Measurements from ENCODE around the gene ALDH4A1.
A peak's percentile ranks its signal among the peaks of the same experiment; 100 is the strongest.

The ALDH4A1 gene

GRCh38 chr1:18927082-18927653 is 24.8 kb upstream of the ALDH4A1 start:
- DNase-seq (ENCODE audit: low read depth) = no peak
- TF ChIP-seq CTCF (IDR thresholded peaks at IDR 0.05; ENCODE audit: low read depth, low read length, missing control alignments) = no peak
- H3K4me3 ChIP-seq (ENCODE audit: low read depth, low read length) = peak overlapping the region; percentile 58

DNA sequence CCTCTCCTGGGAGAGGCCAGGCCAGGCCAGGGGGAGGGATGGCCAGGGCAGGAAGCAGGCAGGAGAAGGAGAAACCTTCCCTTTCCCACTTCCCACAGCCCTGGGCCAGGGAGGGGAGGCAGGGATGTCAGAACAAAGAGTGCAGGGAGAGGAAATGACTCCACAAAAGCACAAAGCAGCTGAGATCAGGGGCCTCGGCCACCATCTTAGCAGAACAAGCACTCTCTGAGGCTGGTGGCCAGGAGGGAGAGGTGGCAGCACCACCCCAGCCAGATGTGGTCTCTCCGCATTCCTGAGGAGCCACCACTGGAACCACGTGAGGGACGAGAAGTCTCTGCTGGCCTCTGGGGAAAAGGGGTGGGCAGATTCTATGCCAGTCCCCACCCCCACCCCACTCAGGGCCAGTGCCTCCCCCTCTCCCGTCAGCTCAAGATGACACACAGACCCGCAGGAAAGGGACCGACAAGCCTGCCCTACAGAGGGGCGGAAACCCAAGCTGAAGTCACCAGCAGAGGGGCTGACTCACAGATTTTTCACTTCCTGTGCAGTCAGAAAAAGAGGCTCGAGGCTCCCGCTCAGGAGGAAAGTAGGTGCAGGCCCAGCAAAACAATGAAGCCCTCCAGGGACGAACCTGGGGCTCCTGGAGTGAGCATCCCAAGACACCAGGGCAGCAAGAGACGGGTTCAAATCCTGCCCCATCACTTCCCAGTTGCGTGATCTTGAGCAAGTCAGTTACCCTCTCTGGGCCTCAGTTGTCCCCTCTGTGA is 24.1 kb upstream of the ALDH4A1 start:
- peak overlapping the region; percentile 58 for H3K4me3 ChIP-seq (ENCODE audit: low read depth, low read length)

GRCh38 chr1:18925279-18925678 is 22.9 kb upstream of the ALDH4A1 start:
- no peak for TF ChIP-seq CTCF (IDR thresholded peaks at IDR 0.05; ENCODE audit: low read depth, low read length, missing control alignments)
- no peak for DNase-seq (ENCODE audit: low read depth)
- no peak overlapping the region for H3K4me3 ChIP-seq (ENCODE audit: low read depth, low read length)

More for the DNA sequence above, 24.1 kb upstream of the ALDH4A1 start:
- DNase-seq (ENCODE audit: low read depth) = peak; percentile 83
- TF ChIP-seq CTCF (IDR thresholded peaks at IDR 0.05; ENCODE audit: low read depth, low read length, missing control alignments) = peak; percentile 19

DNA sequence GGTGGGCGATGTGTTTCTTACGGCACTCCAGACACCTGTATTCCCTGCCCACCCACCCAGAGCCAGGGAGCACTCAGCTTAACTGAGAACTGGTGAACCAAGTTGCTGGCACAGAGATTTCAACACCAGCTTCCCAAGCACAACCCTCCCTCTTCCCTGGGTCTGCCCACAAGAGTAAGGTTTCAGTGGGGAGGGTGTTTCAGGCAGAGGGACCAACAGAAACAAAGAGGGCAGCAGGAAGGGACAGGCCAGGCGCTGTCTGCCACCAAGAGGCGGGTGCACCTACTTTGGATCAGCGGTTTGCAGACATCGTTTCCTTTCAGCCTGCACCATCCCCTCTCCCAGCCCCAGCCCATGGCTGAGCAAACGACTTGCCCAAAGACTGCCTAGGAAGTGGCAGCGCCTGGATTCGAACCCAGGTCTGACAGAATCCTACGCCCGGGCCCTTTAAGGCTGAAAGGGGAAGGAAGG is 21.9 kb upstream of the ALDH4A1 start:
- TF ChIP-seq CTCF (IDR thresholded peaks at IDR 0.05; ENCODE audit: low read depth, low read length, missing control alignments) = no peak
- no peak for DNase-seq (ENCODE audit: low read depth)
- H3K4me3 ChIP-seq (ENCODE audit: low read depth, low read length) = no peak overlapping the region

GRCh38 chr1:18923756-18924211 is 21.4 kb upstream of the ALDH4A1 start:
- no peak overlapping the region for H3K4me3 ChIP-seq (ENCODE audit: low read depth, low read length)
- no peak for DNase-seq (ENCODE audit: low read depth)
- no peak for TF ChIP-seq CTCF (IDR thresholded peaks at IDR 0.05; ENCODE audit: low read depth, low read length, missing control alignments)

DNA sequence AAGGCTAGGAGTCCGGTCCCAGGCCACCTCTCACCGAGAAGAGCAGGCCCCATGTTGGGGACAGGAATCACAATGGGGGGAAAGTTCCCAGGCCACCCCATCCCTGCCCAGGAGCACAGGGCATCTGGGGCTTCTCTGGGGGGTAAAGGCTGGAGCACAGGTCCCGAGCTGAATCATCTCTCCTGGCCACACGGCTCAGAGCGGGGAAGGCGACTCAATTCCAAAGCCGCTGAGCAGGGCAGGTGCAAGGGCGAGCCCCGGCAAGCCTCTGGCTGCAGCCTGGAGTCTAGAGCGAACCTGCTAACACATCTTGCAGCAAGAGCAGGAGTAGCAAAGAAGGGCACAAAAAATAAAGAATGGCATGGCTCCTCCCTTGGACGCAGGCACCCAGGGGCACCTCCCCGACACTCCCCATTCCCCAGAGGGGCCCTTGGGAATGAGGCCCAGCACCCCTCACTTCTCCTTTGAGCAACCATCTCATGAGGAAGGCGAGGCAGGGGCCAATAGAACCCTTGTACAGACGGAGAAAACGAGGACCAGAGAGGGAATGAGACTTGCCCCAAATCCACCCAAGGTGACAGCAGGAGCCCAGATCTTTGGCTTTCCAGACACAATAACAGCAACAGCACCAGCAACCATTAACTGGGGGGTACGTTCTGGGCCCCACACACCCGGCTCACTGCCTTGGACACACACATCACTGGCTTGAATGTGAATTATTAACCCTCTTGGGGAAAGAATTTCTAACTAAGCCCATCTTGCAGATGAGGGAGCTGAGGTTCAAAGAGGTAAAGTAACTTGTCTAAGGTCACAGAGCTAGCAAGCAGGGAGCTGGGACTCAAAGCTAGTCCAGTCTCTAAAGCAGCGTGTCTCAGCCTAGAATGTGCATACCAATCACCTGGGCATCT is 20.7 kb upstream of the ALDH4A1 start:
- TF ChIP-seq CTCF (IDR thresholded peaks at IDR 0.05; ENCODE audit: low read depth, low read length, missing control alignments) = no peak
- no peak for DNase-seq (ENCODE audit: low read depth)
- no peak overlapping the region for H3K4me3 ChIP-seq (ENCODE audit: low read depth, low read length)

Measured in GM12864 (cell line).